ENCODE results near the gene BATF2.
"Not testable (repeated sequence)": the region's sequence is repeated elsewhere in the genome, so short reads cannot be mapped to it uniquely, and the experiment has no call there.

Gene BATF2

GRCh38 chr11:64994318-64994717 is 2.5 kb downstream of the BATF2 start:
- no peak for DNase-seq (ENCODE audit: low spot score)
- ChIA-PET CTCF (interaction anchor here (0.7 kb wide), 1 partner anchor 78 kb away, joined by 3 read pairs; no protein-coding TSS in a partner anchor), POLR2A (ENCODE audit: low non-redundant PET) (no interaction called here)
- TF ChIP-seq CTCF (conservative IDR thresholded peaks at IDR 0.05; ENCODE audit: low read depth): no peak
- no peak overlapping the region for H3K27ac ChIP-seq

GRCh38 chr11:64990222-64990923 is 6.4 kb downstream of the BATF2 start:
- POLR2A ChIA-PET (ENCODE audit: low non-redundant PET): no interaction called here
- CTCF ChIA-PET: no interaction called here
- no peak for TF ChIP-seq CTCF (conservative IDR thresholded peaks at IDR 0.05; ENCODE audit: low read depth)
- H3K27ac ChIP-seq: no peak overlapping the region
- no peak for DNase-seq (ENCODE audit: low spot score)

- CTCF ChIA-PET: interaction anchor here (0.5 kb wide), 1 partner anchor 72 kb away, joined by 3 read pairs; no protein-coding TSS in a partner anchor
- POLR2A ChIA-PET (ENCODE audit: low non-redundant PET): no interaction called here
- no peak for DNase-seq (ENCODE audit: low spot score)
- TF ChIP-seq CTCF (conservative IDR thresholded peaks at IDR 0.05; ENCODE audit: low read depth): no peak
- H3K27ac ChIP-seq: no peak overlapping the region
Observed at GRCh38 chr11:64989416-64989815, 7.4 kb downstream of the BATF2 start.

GRCh38 chr11:64987998-64988854 is 8.5 kb downstream of the BATF2 start:
- no peak overlapping the region for H3K27ac ChIP-seq
- no peak for DNase-seq (ENCODE audit: low spot score)
- CTCF ChIA-PET: no interaction called here
- TF ChIP-seq CTCF (conservative IDR thresholded peaks at IDR 0.05; ENCODE audit: low read depth): no peak
- POLR2A ChIA-PET (ENCODE audit: low non-redundant PET): no interaction called here

- CTCF ChIA-PET: interaction anchor here (0.6 kb wide), 1 partner anchor 34 kb away, joined by 4 read pairs; no protein-coding TSS in a partner anchor
- H3K27ac ChIP-seq; POLR2A ChIA-PET (ENCODE audit: low non-redundant PET); DNase-seq (ENCODE audit: low spot score): not testable (repeated sequence)
Observed at GRCh38 chr11:64983339-64983738, 13.4 kb downstream of the BATF2 start.

GRCh38 chr11:64976651-64977050 is 20.1 kb downstream of the BATF2 start:
- no peak for DNase-seq (ENCODE audit: low spot score)
- TF ChIP-seq CTCF (conservative IDR thresholded peaks at IDR 0.05; ENCODE audit: low read depth): no peak
- CTCF ChIA-PET: no interaction called here
- H3K27ac ChIP-seq: no peak overlapping the region
- POLR2A ChIA-PET (ENCODE audit: low non-redundant PET): no interaction called here

GRCh38 chr11:64974124-64974523 is 22.6 kb downstream of the BATF2 start:
- no peak for DNase-seq (ENCODE audit: low spot score)
- CTCF ChIA-PET: no interaction called here
- H3K27ac ChIP-seq: no peak overlapping the region
- no peak for TF ChIP-seq CTCF (conservative IDR thresholded peaks at IDR 0.05; ENCODE audit: low read depth)
- POLR2A ChIA-PET (ENCODE audit: low non-redundant PET): interaction anchor here (0.6 to 0.7 kb wide), 2 partner anchors 59 to 148 kb away, joined by 4 to 5 read pairs; partner anchors contain the start of genes FAU and MRPL49

All from RWPE1 (cell line).